ENCODE data around the gene RPL10.

The RPL10 gene

GRCh38 chrX:154363706-154364439, 34.3 kb upstream of the RPL10 start:
- no peak for DNase-seq

GRCh38 chrX:154365052-154365600, 33.1 kb upstream of the RPL10 start:
- no peak for DNase-seq

- DNase-seq, result no peak
These were observed 32.0 kb upstream of the RPL10 start for GRCh38 chrX:154365997-154366665.

- no peak for DNase-seq
These were observed 31.5 kb upstream of the RPL10 start for GRCh38 chrX:154366666-154367055.

DNA sequence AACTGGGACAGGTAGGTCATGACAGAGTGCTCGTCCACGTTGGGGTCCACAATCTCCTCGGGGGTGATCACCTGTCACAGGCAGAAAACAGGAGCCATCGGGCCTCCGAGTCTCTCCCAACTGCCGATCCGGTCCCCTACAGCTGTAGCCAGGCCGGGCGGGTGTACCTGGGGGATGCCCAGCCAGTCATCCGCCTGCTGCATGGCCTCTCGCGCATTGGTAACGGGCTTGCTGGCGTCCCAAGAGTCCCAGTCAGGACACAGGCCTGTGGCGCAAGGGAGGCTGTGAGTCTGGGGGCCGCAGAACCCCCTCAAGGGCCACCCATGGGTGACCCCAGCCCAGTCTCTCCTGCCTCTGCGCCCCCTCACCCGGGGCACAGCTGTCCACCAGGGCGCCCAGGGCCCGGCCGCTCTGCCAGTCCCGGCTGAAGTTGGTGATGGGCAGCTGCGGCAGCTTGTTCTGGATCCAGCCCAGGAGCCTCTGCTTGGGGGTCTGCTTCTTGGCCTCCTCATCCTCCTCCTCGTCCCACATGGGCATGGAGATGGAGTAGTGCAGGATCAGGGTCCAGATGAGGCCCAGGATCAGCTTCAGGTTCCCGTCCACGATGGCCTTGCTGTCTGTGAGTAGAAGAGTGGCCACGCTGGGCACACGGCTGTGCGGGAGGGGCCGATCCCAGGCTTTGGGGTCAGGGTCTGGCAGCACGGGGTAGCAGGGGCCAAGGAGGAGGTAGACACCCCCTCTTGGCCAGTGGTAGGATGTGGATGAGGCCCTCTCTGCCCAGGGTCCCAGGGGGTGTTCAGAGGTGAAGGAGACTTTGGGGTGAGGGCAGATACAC, 30.5 kb upstream of the RPL10 start:
- DNase-seq, result no peak

GRCh38 chrX:154368630-154369448, 29.3 kb upstream of the RPL10 start:
- peak; percentile 96 for DNase-seq

GRCh38 chrX:154369449-154370299, 28.5 kb upstream of the RPL10 start:
- peak; percentile 78 for DNase-seq

DNA sequence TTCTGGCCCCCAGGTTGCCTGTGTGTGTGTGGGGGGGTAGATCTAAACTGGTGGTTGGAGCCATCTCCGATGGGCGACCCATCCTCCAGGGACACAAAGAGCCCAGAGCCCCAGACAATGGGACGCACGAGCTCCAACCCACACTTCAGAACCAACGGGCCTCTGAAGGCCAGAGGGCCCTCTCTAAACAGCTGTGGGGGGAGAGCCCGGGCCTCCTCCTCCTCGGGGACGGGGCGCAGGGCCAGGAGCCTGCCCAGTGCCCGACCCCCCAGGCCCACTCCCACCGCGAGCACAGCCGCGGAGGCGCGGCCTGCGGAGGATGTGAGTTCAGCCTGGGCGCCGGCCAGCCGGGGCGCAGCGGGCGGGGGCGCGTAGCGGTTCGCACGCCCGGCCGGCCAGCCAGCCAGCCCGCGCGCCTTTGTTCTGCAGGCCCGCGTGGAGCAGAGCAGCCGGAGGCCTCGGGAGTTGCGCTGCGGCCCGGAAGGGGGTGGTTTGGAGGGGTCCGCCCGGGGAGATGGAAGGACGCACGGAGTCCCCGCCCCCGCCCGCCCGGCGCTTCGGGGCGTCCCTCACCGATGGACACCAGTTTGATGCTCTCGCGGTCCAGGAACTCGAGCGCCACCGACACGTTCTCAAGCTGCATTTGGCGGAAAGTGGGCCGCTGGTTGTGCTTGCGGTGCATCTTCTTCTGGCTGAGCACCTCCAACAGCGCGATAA, 27.7 kb upstream of the RPL10 start:
- DNase-seq, result no peak

DNA sequence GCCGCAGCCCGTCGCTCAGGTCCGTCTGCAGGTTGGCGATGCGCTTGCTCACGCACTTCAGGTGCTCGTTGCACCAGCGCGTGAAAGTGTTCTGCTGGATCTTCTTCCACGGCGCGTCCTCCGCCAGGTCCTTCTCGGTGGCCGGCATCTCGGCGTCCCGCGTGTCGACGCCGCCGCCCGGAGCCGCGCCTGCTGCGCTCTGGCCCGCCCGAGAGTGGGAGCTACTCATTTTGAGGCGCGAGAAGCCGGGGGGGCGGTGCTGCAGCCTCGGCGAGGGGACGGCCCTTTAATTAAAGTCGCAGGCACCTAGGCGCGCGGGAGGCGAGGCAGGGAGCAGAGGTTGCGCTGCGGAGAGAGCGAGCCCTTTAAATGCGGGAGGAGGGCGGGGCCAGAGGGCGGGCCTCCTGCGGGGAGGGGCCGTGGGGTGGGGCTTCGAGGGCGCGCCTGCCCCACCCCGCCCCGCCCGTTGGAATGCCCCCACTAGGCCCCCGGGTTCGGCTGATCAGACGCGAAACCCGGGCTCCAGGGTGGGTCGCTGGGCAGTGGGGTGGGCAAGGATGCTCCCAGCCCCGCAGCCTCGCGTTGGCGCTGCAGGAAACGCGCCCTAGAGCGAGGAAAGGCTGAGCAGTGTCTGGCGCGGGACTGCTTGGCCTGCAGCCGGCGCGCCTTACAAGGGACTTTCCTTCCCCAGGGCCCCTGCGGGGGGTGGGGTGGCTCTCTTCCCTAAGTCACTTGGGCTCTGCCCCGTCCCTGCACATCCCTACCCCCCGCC, 27.0 kb upstream of the RPL10 start:
- DNase-seq, result peak; percentile 91

GRCh38 chrX:154371789-154372300, 26.3 kb upstream of the RPL10 start:
- DNase-seq, result no peak

DNA sequence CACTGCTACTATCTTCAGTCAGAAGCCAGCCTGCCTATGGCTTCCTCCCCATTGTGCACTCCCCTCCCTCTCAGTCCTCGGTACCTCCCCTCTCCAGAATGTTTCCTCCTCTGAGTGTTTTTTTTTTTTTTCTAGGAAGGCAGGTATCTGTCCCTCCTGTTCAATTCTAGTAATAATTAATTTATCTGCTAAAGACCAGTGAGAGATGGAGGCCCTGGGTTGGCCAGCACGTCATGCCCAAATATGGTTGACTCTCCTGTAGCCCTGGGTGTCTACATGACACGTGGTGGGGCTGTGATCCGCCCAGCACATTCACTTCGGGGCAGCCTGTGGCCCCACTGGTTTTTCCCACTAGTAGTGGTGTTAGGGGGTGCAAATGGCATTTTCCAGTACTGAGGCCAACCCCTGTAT, 25.6 kb upstream of the RPL10 start:
- no peak for DNase-seq

GRCh38 chrX:154373340-154374306, 24.6 kb upstream of the RPL10 start:
- DNase-seq, result no peak

DNA sequence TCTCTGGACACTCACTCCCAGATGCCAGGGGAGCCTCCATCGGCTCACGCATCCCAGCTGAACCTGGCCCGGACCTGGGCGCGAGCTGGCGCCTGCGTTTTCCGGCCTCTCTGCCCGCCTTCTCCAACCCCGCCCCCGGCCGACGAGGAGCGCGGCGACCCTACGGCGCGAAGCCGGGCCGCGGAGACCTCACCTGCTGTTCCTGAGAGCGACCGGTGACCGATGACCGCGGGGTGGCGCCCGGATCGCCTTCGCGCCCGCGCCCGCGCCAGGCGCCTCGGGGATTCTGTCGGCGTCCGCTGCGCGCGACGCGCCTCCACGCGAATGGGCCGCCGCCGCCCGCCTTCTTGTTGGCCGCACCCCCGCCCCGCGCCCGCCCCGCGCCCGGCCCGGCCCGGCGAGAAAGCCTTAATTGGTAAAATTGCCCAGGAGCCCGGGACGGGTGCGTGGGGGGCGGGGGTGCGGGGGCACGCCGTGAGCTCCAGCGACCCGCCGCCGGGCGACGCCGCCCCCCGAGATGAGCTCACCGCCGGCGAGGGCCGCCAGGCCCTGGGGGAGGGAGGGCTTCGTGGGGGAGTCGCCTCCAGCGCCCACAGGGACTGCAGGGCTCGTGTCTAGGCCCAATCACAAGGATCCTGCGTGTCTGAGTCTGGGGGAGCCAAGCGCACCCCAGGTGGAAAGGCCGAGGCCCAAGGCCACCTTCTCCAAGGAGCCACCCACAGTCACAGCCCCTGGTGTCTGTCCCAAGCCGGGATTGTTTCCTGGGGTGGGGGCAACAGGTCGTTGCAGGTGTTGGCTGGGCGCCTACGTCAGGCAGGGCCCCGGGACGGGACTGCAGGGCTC, 23.6 kb upstream of the RPL10 start, which contains the start of gene FLNA:
Gene FLNA, minus strand, starts transcription at position 322 of the 843 bp plus-strand sequence. CDS start 3,389 bp downstream, outside the sequence.
- DNase-seq, result no peak

- no peak for DNase-seq
These were observed 23.0 kb upstream of the RPL10 start for GRCh38 chrX:154375156-154375504.

DNA sequence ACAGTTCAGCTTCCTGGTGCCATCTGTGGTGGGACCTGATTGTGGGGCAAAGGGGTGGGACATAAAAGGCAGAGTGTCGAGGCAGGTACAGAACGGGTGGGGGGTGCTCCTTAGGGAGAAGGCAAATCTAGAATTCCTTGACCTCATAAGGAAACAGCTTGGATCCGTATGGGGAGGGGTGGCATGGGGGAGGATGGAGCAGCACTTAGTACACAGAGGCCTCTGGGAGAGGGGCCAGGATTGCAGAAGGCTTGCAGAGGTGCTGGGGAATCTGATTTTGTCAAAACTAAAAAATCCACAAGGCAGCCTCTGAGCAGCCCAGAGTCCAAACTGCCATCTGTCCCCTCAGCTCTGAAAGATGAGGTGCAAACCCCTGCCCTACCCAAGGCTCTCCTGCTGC, 21.4 kb upstream of the RPL10 start:
- no peak for DNase-seq

- no peak for DNase-seq
These were observed 19.9 kb upstream of the RPL10 start for GRCh38 chrX:154378059-154378798.
